ENCODE data around the gene SH2B3. TPM values are rescaled to one million over a fixed set of nuclear protein-coding genes. Genes with fewer than 3 reads are reported as not detected.

The SH2B3 gene
- total and polyA plus RNA-seq, 2 experiments from 2014 or later, result 5.5 to 11.6 TPM

GRCh38 chr12:111454311-111454710 lies 48.6 kb downstream of the SH2B3 start:
- TF ChIP-seq CTCF (IDR thresholded peaks at IDR 0.05; ENCODE audit: low read depth, low read length), result no peak
- peaks cover 4% of the 10 kb centered on the region for H3K4me1 ChIP-seq (ENCODE audit: low read depth)
- H3K27ac ChIP-seq, result peak overlapping the region; percentile 30
- H3K36me3 ChIP-seq, result peaks cover 52% of the 10 kb centered on the region
- H3K9me3 ChIP-seq (ENCODE audit: low read depth), result no peaks in the 10 kb centered on the region
- no peak for DNase-seq (ENCODE audit: low read depth in 1 of 2, low spot score in 1 of 2)
- no peaks in the 10 kb centered on the region for H3K27me3 ChIP-seq
- H3K4me3 ChIP-seq, result no peak overlapping the region

- Histone ChIP-seq H3K27ac (peak overlapping the region; percentile 30), H3K9me3 (ENCODE audit: low read depth) (no peaks in the 10 kb centered on the region), H3K4me3 (no peak overlapping the region), H3K27me3 (no peaks in the 10 kb centered on the region), H3K4me1 (ENCODE audit: low read depth) (no peaks in the 10 kb centered on the region), H3K36me3 (peaks cover 52% of the 10 kb centered on the region)
- no peak for TF ChIP-seq CTCF (IDR thresholded peaks at IDR 0.05; ENCODE audit: low read depth, low read length)
- no peak for DNase-seq (ENCODE audit: low read depth in 1 of 2, low spot score in 1 of 2)
These were observed 49.2 kb downstream of the SH2B3 start for GRCh38 chr12:111454716-111455447.

- no peaks in the 10 kb centered on the region for H3K27me3 ChIP-seq
- H3K9me3 ChIP-seq (ENCODE audit: low read depth), result no peaks in the 10 kb centered on the region
- no peak overlapping the region for H3K4me3 ChIP-seq
- no peak for DNase-seq (ENCODE audit: low read depth in 1 of 2, low spot score in 1 of 2)
- no peaks in the 10 kb centered on the region for H3K4me1 ChIP-seq (ENCODE audit: low read depth)
- H3K36me3 ChIP-seq, result peaks cover 49% of the 10 kb centered on the region
- no peak overlapping the region for H3K27ac ChIP-seq
- TF ChIP-seq CTCF (IDR thresholded peaks at IDR 0.05; ENCODE audit: low read depth, low read length), result no peak
These were observed 50.0 kb downstream of the SH2B3 start for GRCh38 chr12:111455448-111456320.

- no peak overlapping the region for H3K4me3 ChIP-seq
- H3K27me3 ChIP-seq, result no peaks in the 10 kb centered on the region
- H3K9me3 ChIP-seq (ENCODE audit: low read depth), result no peaks in the 10 kb centered on the region
- TF ChIP-seq CTCF (IDR thresholded peaks at IDR 0.05; ENCODE audit: low read depth, low read length), result no peak
- H3K4me1 ChIP-seq (ENCODE audit: low read depth), result no peaks in the 10 kb centered on the region
- no peak for DNase-seq (ENCODE audit: low read depth in 1 of 2, low spot score in 1 of 2)
- peaks cover 43% of the 10 kb centered on the region for H3K36me3 ChIP-seq
- H3K27ac ChIP-seq, result no peak overlapping the region
These were observed 51.3 kb downstream of the SH2B3 start for GRCh38 chr12:111457071-111457470.

GRCh38 chr12:111457577-111457976 lies 51.9 kb downstream of the SH2B3 start:
- Histone ChIP-seq H3K27me3 (no peaks in the 10 kb centered on the region), H3K4me1 (ENCODE audit: low read depth) (no peaks in the 10 kb centered on the region), H3K4me3 (no peak overlapping the region), H3K27ac (no peak overlapping the region), H3K9me3 (ENCODE audit: low read depth) (no peaks in the 10 kb centered on the region), H3K36me3 (peaks cover 42% of the 10 kb centered on the region)
- TF ChIP-seq CTCF (IDR thresholded peaks at IDR 0.05; ENCODE audit: low read depth, low read length), result no peak
- no peak for DNase-seq (ENCODE audit: low read depth in 1 of 2, low spot score in 1 of 2)
